Astrocyte (in vitro differentiated cells and primary cell): ENCODE data around the gene GRK5. TPM values are rescaled to one million over a fixed set of nuclear protein-coding genes. Genes with fewer than 3 reads are reported as not detected.

ENCODE experiments used
- DNase-seq: peaks from one replicate; pipeline ENCODE4 v3.0.0-alpha.2; 2010; ENCODE audit warnings: low read depth
- FAIRE-seq: peaks from 2 replicates; lab custom pipeline; 2011; peaks lifted over from hg19 to GRCh38; lab: Jason Lieb, UNC
- H2AFZ ChIP-seq: 2 replicates; pipeline ENCODE4 v1.6.0; 2012; ENCODE audit warnings: low read depth, low read length, inconsistent platforms
- H3K27ac ChIP-seq: 2 replicates; pipeline ENCODE4 v1.5.1; 2011; ENCODE audit warnings: low read depth, low read length, inconsistent platforms
- H3K27me3 ChIP-seq: 2 replicates; pipeline ENCODE4 v1.6.0; 2011; ENCODE audit warnings: low read length, inconsistent platforms; ENCODE audit not compliant: insufficient read depth
- H3K36me3 ChIP-seq: 2 replicates; pipeline ENCODE4 v1.5.1; 2011; ENCODE audit warnings: low read length, inconsistent platforms; ENCODE audit not compliant: insufficient read depth
- H3K4me1 ChIP-seq: 2 replicates; pipeline ENCODE4 v1.5.1; 2011; ENCODE audit warnings: low read length, inconsistent platforms; ENCODE audit not compliant: insufficient read depth
- H3K4me2 ChIP-seq: 2 replicates; pipeline ENCODE4 v1.6.0; 2012; ENCODE audit warnings: low read length, inconsistent platforms
- H3K4me3 ChIP-seq: 2 replicates; pipeline ENCODE4 v1.5.1; 2011; ENCODE audit warnings: low read depth, mild to moderate bottlenecking, low read length, inconsistent platforms; ENCODE audit not compliant: insufficient read depth
- H3K79me2 ChIP-seq: 2 replicates; pipeline ENCODE4 v1.6.0; 2012; ENCODE audit warnings: mild to moderate bottlenecking, low read length, inconsistent platforms; ENCODE audit not compliant: insufficient read depth
- H3K9ac ChIP-seq: 2 replicates; pipeline ENCODE4 v1.6.0; 2012; ENCODE audit warnings: mild to moderate bottlenecking, low read length, inconsistent platforms
- H3K9me3 ChIP-seq: 2 replicates; pipeline ENCODE4 v1.5.1; 2012; ENCODE audit warnings: low read depth, mild to moderate bottlenecking, low read length, inconsistent platforms; ENCODE audit not compliant: insufficient read depth
- H4K20me1 ChIP-seq: 2 replicates; pipeline ENCODE4 v1.6.0; 2012; ENCODE audit warnings: low read length, inconsistent platforms; ENCODE audit not compliant: insufficient read depth
- H3K27ac Mint-ChIP-seq: one replicate; pipeline ENCODE4 v1.8.0; 2021; ENCODE audit warnings: mild to moderate bottlenecking, mixed read lengths; ENCODE audit not compliant: unreplicated experiment
- H3K27me3 Mint-ChIP-seq: one replicate; pipeline ENCODE4 v1.8.0; 2021; ENCODE audit warnings: low read depth, mixed read lengths; ENCODE audit not compliant: unreplicated experiment
- H3K36me3 Mint-ChIP-seq: one replicate; pipeline ENCODE4 v1.8.0; 2021; ENCODE audit warnings: low read depth, mixed read lengths; ENCODE audit not compliant: unreplicated experiment
- H3K4me1 Mint-ChIP-seq: one replicate; pipeline ENCODE4 v1.8.0; 2021; ENCODE audit warnings: low read depth, mixed read lengths; ENCODE audit not compliant: unreplicated experiment
- H3K4me3 Mint-ChIP-seq: one replicate; pipeline ENCODE4 v1.8.0; 2021; ENCODE audit warnings: mild to moderate bottlenecking, moderate library complexity, mixed read lengths; ENCODE audit not compliant: unreplicated experiment
- H3K9me3 Mint-ChIP-seq: one replicate; pipeline ENCODE4 v1.8.0; 2021; ENCODE audit warnings: mild to moderate bottlenecking, mixed read lengths; ENCODE audit not compliant: unreplicated experiment
- CTCF ChIP-seq: IDR thresholded peaks from 2 replicates; pipeline ENCODE4 v1.5.1; 2011; ENCODE audit warnings: low read depth, mild to moderate bottlenecking, inconsistent platforms, low read length, moderate library complexity; ENCODE audit not compliant: insufficient read depth
- EZH2 ChIP-seq: IDR thresholded peaks from 2 replicates; pipeline ENCODE4 v1.6.1; 2012; ENCODE audit warnings: mild to moderate bottlenecking, low read length, inconsistent platforms; ENCODE audit not compliant: insufficient read depth
- total RNA-seq: library from RNA; stranded (reverse); gene quantifications from 2 replicates; pipeline ENCODE4 v1.2.1, GENCODE V29; 2021

GRK5 gene
- total RNA-seq, 1 donor from 2014 or later = 8.5 TPM

DNA sequence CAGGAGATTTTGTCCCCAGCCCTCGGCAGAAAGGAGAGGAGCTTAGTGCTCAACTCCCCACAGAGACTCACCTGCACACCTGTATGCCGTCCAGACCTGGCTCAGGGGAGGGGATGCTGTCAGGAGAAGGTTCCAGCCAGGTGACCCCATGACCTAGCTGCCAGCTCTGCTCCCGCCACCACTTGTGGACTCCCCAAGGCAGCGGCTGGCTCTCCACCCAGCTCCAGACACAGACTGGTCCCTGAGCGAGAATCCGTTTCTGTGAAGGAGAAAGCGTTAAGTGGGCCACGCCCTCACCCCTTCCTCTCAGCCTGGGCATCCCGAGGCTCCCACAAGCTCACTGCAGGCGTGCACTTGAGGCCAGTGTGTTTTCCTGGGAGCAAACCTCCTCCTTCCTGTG is 258.7 kb downstream of the GRK5 start:
- Mint-ChIP-seq H3K4me1 (no peaks in the 10 kb centered on the region), H3K4me3 (no peak overlapping the region), H3K27ac (no peak overlapping the region), H3K9me3 (peaks cover 13% of the 10 kb centered on the region), H3K36me3 (peaks cover 3% of the 10 kb centered on the region), H3K27me3 (peaks cover 62% of the 10 kb centered on the region)
- no peak for TF ChIP-seq EZH2
- TF ChIP-seq CTCF = no peak
- no peaks in the 10 kb centered on the region for H3K36me3 ChIP-seq
- H3K9ac ChIP-seq = no peak overlapping the region
- H3K79me2 ChIP-seq = no peaks in the 10 kb centered on the region
- H3K27me3 ChIP-seq = peaks cover 7% of the 10 kb centered on the region
- FAIRE-seq = no peak
- H3K4me1 ChIP-seq = no peaks in the 10 kb centered on the region
- no peaks in the 10 kb centered on the region for H4K20me1 ChIP-seq
- no peaks in the 10 kb centered on the region for H3K9me3 ChIP-seq
- DNase-seq = no peak
- no peak overlapping the region for H3K27ac ChIP-seq
- no peak overlapping the region for H3K4me2 ChIP-seq
- H3K4me3 ChIP-seq = no peak overlapping the region
- no peak overlapping the region for H2AFZ ChIP-seq

DNA sequence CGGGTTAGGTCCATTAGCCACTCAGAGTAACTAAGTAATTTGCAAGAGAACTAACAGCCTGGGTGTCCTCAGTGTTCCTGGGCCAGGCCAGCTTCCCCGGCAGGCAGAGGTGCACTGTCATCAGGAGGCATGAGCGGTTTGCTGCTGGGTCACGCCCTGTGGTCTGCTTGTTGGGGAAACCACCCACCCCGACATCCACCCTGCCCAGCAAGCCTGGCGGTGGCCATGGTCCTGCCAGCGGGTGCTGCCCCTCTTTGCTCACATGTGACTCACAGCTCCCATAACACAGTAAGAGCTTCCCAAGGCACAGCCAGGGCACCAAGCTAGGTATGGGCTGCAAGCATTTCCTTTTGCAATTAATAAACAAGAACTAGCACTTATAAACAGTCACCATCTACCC is 259.3 kb downstream of the GRK5 start:
- H3K9ac ChIP-seq = no peak overlapping the region
- FAIRE-seq (no peak), DNase-seq (no peak)
- TF ChIP-seq EZH2 (no peak), CTCF (no peak)
- Mint-ChIP-seq H3K4me3 (no peak overlapping the region), H3K9me3 (peaks cover 13% of the 10 kb centered on the region), H3K36me3 (peaks cover 3% of the 10 kb centered on the region), H3K27me3 (peaks cover 66% of the 10 kb centered on the region), H3K27ac (no peak overlapping the region), H3K4me1 (no peaks in the 10 kb centered on the region)
- H3K4me2 ChIP-seq = no peak overlapping the region
- H3K27me3 ChIP-seq = peaks cover 7% of the 10 kb centered on the region
- H3K4me1 ChIP-seq = no peaks in the 10 kb centered on the region
- no peaks in the 10 kb centered on the region for H3K9me3 ChIP-seq
- no peaks in the 10 kb centered on the region for H3K36me3 ChIP-seq
- H3K4me3 ChIP-seq = no peak overlapping the region
- no peak overlapping the region for H3K27ac ChIP-seq
- no peak overlapping the region for H2AFZ ChIP-seq
- no peaks in the 10 kb centered on the region for H4K20me1 ChIP-seq
- no peaks in the 10 kb centered on the region for H3K79me2 ChIP-seq

GRCh38 chr10:119468542-119469324 is 261.4 kb downstream of the GRK5 start:
- Mint-ChIP-seq H3K9me3 (peaks cover 7% of the 10 kb centered on the region), H3K4me3 (no peak overlapping the region), H3K36me3 (peaks cover 1% of the 10 kb centered on the region), H3K27me3 (peaks cover 62% of the 10 kb centered on the region), H3K27ac (no peak overlapping the region), H3K4me1 (no peaks in the 10 kb centered on the region)
- no peaks in the 10 kb centered on the region for H3K79me2 ChIP-seq
- H3K36me3 ChIP-seq = no peaks in the 10 kb centered on the region
- no peak for FAIRE-seq
- H3K27ac ChIP-seq = no peak overlapping the region
- TF ChIP-seq CTCF (no peak), EZH2 (no peak)
- H3K9ac ChIP-seq = no peak overlapping the region
- no peaks in the 10 kb centered on the region for H3K4me1 ChIP-seq
- H3K4me3 ChIP-seq = no peak overlapping the region
- no peak for DNase-seq
- H2AFZ ChIP-seq = no peak overlapping the region
- peaks cover 16% of the 10 kb centered on the region for H3K27me3 ChIP-seq
- no peaks in the 10 kb centered on the region for H4K20me1 ChIP-seq
- H3K9me3 ChIP-seq = no peaks in the 10 kb centered on the region
- H3K4me2 ChIP-seq = no peak overlapping the region
